Lung (tissue), 12 donors: ENCODE data around the gene RIPOR2. TPM values are rescaled to one million over a fixed set of nuclear protein-coding genes. Genes with fewer than 3 reads are reported as not detected.
A peak's percentile ranks its signal among the peaks of the same experiment; 100 is the strongest.

Experiments
- ATAC-seq: fragments of 200-7000 bp; cut with Tn5 transposase; one replicate; pipeline ENCODE4 v1.9.1; 2020; ENCODE audit warnings: moderate number of reproducible peaks; ENCODE audit not compliant: insufficient read depth, low FRiP score
- DNase-seq, 3 donors: peaks; one replicate each; pipeline ENCODE4 v3.0.0-alpha.2; 2013 to 2017
- H3K27ac ChIP-seq, 2 donors: one replicate each; pipeline ENCODE4 v1.5.1; 2013; ENCODE audit warnings: mild to moderate bottlenecking in 2 of 2, moderate library complexity in 2 of 2, control low read depth in 1 of 2, inconsistent platforms in 1 of 2, low read depth in 1 of 2, low read length in 1 of 2
- H3K27me3 ChIP-seq, 3 donors: one replicate each; pipeline ENCODE4 v1.5.1; 2013; ENCODE audit warnings: low read length in 2 of 3; ENCODE audit not compliant: control insufficient read depth in 3 of 3, insufficient read depth in 3 of 3
- H3K36me3 ChIP-seq, 4 donors: one replicate each; pipeline ENCODE4 v1.5.1; 2013; ENCODE audit warnings: low read length in 4 of 4, mild to moderate bottlenecking in 1 of 4, moderate library complexity in 1 of 4; ENCODE audit not compliant: control insufficient read depth in 4 of 4, insufficient read depth in 4 of 4
- H3K4me1 ChIP-seq, 5 donors: one replicate each; pipeline ENCODE4 v1.5.1; 2013; ENCODE audit warnings: low read length in 5 of 5, mild to moderate bottlenecking in 2 of 5, moderate library complexity in 1 of 5; ENCODE audit not compliant: control insufficient read depth in 5 of 5, insufficient read depth in 5 of 5
- H3K4me3 ChIP-seq: one replicate; pipeline ENCODE4 v1.5.1; 2013; ENCODE audit warnings: mild to moderate bottlenecking, control low read depth, moderate library complexity
- H3K9ac ChIP-seq, 2 donors: one replicate each; pipeline ENCODE4 v1.5.1; 2013; ENCODE audit warnings: low read length in 2 of 2, control low read depth in 1 of 2; ENCODE audit not compliant: insufficient read depth in 1 of 2
- H3K9me3 ChIP-seq, 4 donors: one replicate each; pipeline ENCODE4 v1.5.1; 2013; ENCODE audit warnings: low read length in 3 of 4, mild to moderate bottlenecking in 1 of 4, moderate library complexity in 1 of 4; ENCODE audit not compliant: control insufficient read depth in 4 of 4, insufficient read depth in 3 of 4
- WGBS, 2 donors: extraction: QIAGEN DNeasy Blood & Tissue Kit; methylation state at CpG; one replicate each; pipeline ENCODE4 v1.1.7; 2013; 5-methylcytosine and 5-hydroxymethylcytosine counted together
- polyA plus RNA-seq, 2 donors: library from polyadenylated mRNA; stranded (reverse); fragments of 200-250 nt; gene quantifications; one replicate each; pipeline ENCODE4 v1.2.1, GENCODE V29; 2013
- total RNA-seq, 2 donors: library from RNA; depleted of rRNA in 1 of 2; stranded (reverse); fragments of >200 nt in 1 of 2; gene quantifications; one replicate each; pipeline ENCODE4 v1.2.1, GENCODE V29; 2014 to 2021
- TF ChIP-seq, protein P1 (sequence below): IDR thresholded peaks from 2 replicates; pipeline ENCODE4 v1.5.1; 2012; ENCODE audit warnings: mild to moderate bottlenecking; ENCODE audit errors: control extremely low read depth, extremely low read depth
- donor health status: control.
- donor health status: control.
- donor health status: Bipolar disorder and iron deficiency.
- donor health status: healthy.
- donor health status: DM: yes; HTN: yes; CAD: no.

Gene RIPOR2
- total and polyA plus RNA-seq, 4 donors = 7.9 to 97.6 (median 42.7) TPM

DNA sequence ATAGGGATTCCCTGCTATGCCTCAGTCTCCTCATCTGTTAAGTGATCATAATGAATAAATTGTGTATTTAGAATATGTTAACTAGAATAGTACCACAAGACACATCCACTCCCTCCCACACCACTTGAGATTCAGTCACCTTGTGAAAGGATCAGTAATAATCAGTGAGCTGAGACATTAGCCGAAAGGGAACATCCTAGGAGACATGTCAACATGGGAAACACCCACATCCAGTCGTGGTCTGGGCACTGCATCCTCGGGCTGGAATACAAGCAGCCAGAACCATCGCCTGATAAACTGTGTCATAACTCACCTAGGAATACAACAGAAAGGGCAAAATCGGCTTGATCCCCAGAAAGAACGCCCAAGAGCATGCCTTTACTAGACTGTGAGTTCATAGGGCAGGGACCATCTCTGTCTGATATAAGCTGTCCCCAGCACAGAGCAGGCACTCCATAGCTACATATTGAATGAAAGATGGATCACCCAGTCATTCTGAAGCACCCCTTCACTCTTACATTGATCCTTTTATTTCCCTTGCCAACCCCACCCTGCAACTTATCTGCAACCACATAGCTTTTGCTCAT is 23.9 kb downstream of the RIPOR2 start:
- Histone ChIP-seq H3K9me3 (no peaks in the 10 kb centered on the region), H3K27ac (no peak overlapping the region), H3K36me3 (no peaks in the 10 kb centered on the region), H3K27me3 (peaks cover 0 to 10% (median 4%) of the 10 kb centered on the region in 3 donors), H3K4me1 (peaks cover 0 to 15% (median 7%) of the 10 kb centered on the region in 5 donors), H3K4me3 (no peak overlapping the region), H3K9ac (peak overlapping the region in 1 of 2 donors; percentile 34)
- DNase-seq = no peak
- TF ChIP-seq, protein P1, sequence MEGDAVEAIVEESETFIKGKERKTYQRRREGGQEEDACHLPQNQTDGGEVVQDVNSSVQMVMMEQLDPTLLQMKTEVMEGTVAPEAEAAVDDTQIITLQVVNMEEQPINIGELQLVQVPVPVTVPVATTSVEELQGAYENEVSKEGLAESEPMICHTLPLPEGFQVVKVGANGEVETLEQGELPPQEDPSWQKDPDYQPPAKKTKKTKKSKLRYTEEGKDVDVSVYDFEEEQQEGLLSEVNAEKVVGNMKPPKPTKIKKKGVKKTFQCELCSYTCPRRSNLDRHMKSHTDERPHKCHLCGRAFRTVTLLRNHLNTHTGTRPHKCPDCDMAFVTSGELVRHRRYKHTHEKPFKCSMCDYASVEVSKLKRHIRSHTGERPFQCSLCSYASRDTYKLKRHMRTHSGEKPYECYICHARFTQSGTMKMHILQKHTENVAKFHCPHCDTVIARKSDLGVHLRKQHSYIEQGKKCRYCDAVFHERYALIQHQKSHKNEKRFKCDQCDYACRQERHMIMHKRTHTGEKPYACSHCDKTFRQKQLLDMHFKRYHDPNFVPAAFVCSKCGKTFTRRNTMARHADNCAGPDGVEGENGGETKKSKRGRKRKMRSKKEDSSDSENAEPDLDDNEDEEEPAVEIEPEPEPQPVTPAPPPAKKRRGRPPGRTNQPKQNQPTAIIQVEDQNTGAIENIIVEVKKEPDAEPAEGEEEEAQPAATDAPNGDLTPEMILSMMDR = no peak
- 68 to 77% methylated on average over 6 of the region's 6 CpGs for WGBS, 2 donors
- no peak for ATAC-seq

DNA sequence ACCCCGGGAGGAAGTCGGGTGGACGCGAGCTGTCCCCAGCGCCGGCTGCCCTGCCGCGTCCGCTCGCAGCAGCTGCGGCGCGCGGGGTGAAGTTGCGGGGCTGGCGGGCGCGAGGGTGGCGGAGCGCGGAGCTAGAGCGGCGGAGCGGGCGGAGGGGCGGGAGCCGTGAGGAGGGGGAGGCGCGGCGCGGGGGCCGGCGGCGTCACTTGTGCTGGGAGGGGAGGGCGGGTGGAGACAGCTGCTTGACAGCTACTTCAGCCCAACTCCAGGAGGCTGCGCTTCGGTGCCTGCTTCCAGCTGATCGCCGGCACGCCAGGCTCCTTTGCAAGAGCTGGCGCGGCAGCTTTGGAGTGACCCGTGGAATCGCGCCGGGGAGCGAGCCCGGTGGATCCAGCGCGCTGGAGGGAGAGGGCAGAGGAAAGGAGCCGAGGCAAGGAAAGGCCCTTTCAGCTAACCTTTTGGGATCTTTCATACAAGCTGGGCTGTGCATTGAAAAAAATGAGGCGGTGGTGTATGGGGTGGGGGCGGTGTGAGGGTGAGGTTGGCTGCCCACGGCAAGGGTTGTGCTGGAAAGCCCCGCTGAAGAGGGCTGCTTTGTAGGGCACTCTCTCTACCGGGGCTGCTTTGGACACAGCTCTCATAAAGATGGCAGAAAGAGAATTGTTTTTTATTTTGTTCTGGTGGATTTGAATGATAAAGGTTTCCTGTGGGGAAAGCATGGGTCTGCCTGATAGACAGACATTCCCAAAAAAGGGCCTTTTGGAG is 24.6 kb downstream of the RIPOR2 start:
- TF ChIP-seq, protein P1 = no peak
- DNase-seq (peak; percentile 70 to 83 (median 80)), ATAC-seq (peak; percentile 40)
- H3K36me3 ChIP-seq = no peaks in the 10 kb centered on the region
- peaks cover 0 to 10% (median 4%) of the 10 kb centered on the region in 3 donors for H3K27me3 ChIP-seq
- H3K9me3 ChIP-seq = no peaks in the 10 kb centered on the region
- WGBS, 2 donors = 0 to 1% methylated on average over 47 to 56 of the region's 56 CpGs
- H3K9ac ChIP-seq = peak overlapping the region; percentile 2 to 34
- peaks cover 0 to 15% (median 7%) of the 10 kb centered on the region in 5 donors for H3K4me1 ChIP-seq
- peak overlapping the region in 1 of 2 donors; percentile 51 for H3K27ac ChIP-seq
- peak overlapping the region; percentile 58 for H3K4me3 ChIP-seq

DNA sequence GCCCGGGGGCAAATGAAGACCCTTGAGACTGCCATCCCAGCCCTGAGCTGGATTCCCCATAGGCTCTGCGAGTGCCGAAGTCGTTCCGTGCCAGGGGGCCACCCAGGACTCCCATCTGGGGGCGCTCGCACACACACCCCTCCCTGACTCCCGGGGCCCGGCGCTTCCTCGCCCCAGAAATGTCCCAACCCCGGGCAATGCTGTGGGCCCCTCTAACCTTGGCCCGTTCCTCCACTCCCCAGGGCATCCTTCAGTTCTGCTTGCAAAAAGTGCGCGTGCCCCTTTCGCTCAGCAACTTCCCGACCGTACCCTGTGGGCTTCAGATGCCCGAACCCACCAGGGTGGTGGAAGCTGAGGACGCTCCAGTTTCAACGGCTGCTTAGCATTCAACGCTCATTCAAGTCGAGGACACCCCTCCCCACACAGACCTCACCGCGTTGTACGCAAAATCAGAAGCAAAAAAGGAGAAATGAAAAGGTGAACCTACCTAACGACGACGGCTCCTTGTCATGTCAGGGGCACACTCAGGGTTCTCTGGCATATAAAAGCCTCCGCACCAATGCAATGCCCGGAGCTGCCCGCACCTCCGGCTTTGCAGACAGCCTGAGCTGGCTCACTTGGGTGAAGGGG is 25.3 kb downstream of the RIPOR2 start:
- peak; percentile 41 for ATAC-seq

More for the DNA sequence above, 25.3 kb downstream of the RIPOR2 start:
- H3K36me3 ChIP-seq = no peaks in the 10 kb centered on the region
- TF ChIP-seq, protein P1 = no peak
- peaks cover 0 to 10% (median 4%) of the 10 kb centered on the region in 3 donors for H3K27me3 ChIP-seq
- H3K4me3 ChIP-seq = peak overlapping the region; percentile 58
- DNase-seq = peak; percentile 24 to 63 (median 40)
- H3K4me1 ChIP-seq = peaks cover 0 to 15% (median 7%) of the 10 kb centered on the region in 5 donors
- H3K27ac ChIP-seq = peak overlapping the region in 1 of 2 donors; percentile 51
- WGBS, 2 donors = 4 to 7% methylated on average over 33 of the region's 33 CpGs
- no peaks in the 10 kb centered on the region for H3K9me3 ChIP-seq
- no peak overlapping the region for H3K9ac ChIP-seq
